WTC11 (cell line): ENCODE data around the gene TOR4A.

Experiments used
- ATF2 ChIP-seq: sonication (generic); formaldehyde crosslinking; IDR thresholded peaks from 2 replicates; pipeline ENCODE4 v1.8.1; 2022; ENCODE audit warnings: low read depth, missing genetic modification reagents, borderline replicate concordance
- CTCF ChIP-seq: fragments of 200-600 bp; IDR thresholded peaks from 2 replicates; pipeline ENCODE4 v1.8.0; 2022; ENCODE audit warnings: antibody characterized with exemption
- FOXJ3 ChIP-seq: sonication (generic); formaldehyde crosslinking; IDR thresholded peaks from 2 replicates; pipeline ENCODE4 v1.9.0; 2021; ENCODE audit warnings: missing genetic modification reagents, mild to moderate bottlenecking, borderline replicate concordance
- MAX ChIP-seq: sonication (generic); formaldehyde crosslinking; IDR thresholded peaks from 2 replicates; pipeline ENCODE4 v1.8.0; 2022; ENCODE audit warnings: mild to moderate bottlenecking, missing genetic modification reagents
- SMAD3 ChIP-seq: sonication (generic); formaldehyde crosslinking; IDR thresholded peaks from 2 replicates; pipeline ENCODE4 v1.8.0; 2022; ENCODE audit warnings: missing genetic modification reagents, mild to moderate bottlenecking, borderline replicate concordance
- USF1 ChIP-seq: sonication (generic); formaldehyde crosslinking; IDR thresholded peaks from 2 replicates; pipeline ENCODE4 v1.8.0; 2022; ENCODE audit warnings: mild to moderate bottlenecking, missing genetic modification reagents
- USF2 ChIP-seq: sonication (generic); formaldehyde crosslinking; IDR thresholded peaks from 2 replicates; pipeline ENCODE4 v1.8.1; 2023; ENCODE audit warnings: mild to moderate bottlenecking, missing genetic modification reagents, moderate library complexity
- ZNF263 ChIP-seq: sonication (generic); formaldehyde crosslinking; IDR thresholded peaks from 2 replicates; pipeline ENCODE4 v1.8.1; 2022; ENCODE audit warnings: low read depth, mild to moderate bottlenecking, moderate library complexity, missing genetic modification reagents

- no peak for TF ChIP-seq CTCF
- TF ChIP-seq MAX (CRISPR knock-in tag), result no peak
- TF ChIP-seq ZNF263 (CRISPR knock-in tag), result no peak
- no peak for TF ChIP-seq USF1 (CRISPR knock-in tag)
- TF ChIP-seq ATF2 (CRISPR knock-in tag), result no peak
- no peak for TF ChIP-seq FOXJ3 (CRISPR knock-in tag)
- TF ChIP-seq USF2 (CRISPR knock-in tag), result no peak
- TF ChIP-seq SMAD3 (CRISPR knock-in tag), result no peak
Observed at GRCh38 chr9:137306066-137306849, 28.7 kb downstream of the TOR4A start.
